GM18526 (cell line): ENCODE measurements around the gene SUMO3.

ENCODE experiments used
- POLR2A ChIP-seq: IDR thresholded peaks from 3 replicates; pipeline ENCODE4 v1.6.1; 2011; ENCODE audit not compliant: insufficient read length; ENCODE audit errors: extremely low read depth

The SUMO3 gene

GRCh38 chr21:44817914-44818639, at the start of gene SUMO3:
Gene SUMO3 (minus strand): TSS chr21:44818062. CDS start chr21:44817968, 94 bp downstream.
- peak; percentile 67 for TF ChIP-seq POLR2A

- TF ChIP-seq POLR2A: no peak
These were observed 49.6 kb upstream of the SUMO3 start for GRCh38 chr21:44867464-44867863.

- TF ChIP-seq POLR2A: no peak
These were observed 48.9 kb upstream of the SUMO3 start for GRCh38 chr21:44866780-44867179.

DNA sequence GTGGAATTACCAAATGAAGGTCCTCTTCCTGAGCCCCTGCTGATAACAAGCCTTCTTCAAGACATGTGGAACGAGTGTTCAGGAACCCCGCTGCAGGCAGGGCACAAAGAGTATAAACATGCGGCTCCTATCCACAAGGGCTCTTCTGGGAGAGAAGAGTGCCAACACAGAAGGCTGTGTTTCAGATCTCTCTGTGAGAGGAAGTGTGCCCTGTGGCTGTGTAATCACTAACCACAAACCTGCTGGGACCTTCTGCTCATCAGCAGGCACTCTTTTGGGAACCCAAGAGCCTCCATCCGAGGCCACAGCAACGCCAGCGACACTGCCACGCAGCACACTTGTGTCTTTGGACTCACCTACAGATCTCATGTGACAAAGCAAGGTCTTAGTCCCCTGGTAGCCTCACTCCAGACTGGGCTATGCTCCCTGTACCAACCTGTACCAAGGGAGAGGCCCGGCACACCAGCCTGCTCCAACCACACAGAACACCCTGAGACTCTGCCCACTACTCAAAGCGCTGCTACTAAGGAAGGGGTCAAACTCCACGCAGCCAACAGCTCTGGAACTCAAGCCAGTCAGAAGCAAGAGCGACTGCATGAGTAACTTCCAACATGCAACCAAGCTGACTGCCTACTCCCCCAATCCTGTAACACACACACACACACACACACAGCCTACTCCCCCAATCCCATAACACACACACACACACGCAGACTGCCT, 47.9 kb upstream of the SUMO3 start:
- no peak for TF ChIP-seq POLR2A

GRCh38 chr21:44862869-44863685, 45.2 kb upstream of the SUMO3 start:
- TF ChIP-seq POLR2A: no peak

DNA sequence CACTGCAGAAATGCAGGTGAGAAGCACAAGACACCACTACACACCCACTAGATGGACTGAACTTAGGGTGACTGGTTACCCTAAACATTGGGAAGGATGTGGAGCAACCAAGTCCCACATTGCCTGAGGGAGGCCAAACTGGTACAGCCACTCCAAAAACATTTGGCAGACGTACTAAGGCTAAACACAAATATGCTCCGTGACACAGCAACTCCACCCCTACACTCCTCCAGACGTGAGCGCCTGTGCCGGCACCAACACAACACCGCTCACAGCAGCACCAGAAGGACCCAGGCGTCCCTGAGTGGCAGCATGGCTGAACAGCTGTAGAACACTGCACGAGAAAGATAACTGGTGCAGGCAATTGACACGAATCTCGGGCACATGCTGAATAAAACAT, 40.9 kb upstream of the SUMO3 start:
- TF ChIP-seq POLR2A: no peak

DNA sequence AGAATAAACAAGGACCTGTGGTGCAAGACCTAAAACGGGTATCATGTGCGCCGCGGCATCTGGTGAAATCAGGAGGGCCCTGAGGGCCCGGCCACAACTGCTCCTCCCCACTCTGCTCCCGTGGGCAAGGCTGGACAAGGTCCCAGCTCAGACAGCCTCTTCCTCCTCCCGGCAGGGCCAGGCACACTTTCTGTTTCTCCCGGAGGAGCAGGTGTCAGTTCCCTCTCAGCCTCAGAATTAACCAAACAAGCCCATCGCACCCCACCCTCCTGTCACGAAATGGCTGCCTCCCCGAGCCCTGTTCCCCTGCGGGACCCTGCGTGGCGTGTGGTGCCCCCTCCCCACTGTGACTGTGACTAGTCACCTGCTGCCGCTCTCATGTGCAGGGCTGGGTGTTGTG, 40.4 kb upstream of the SUMO3 start:
- no peak for TF ChIP-seq POLR2A

GRCh38 chr21:44857127-44857892, 39.4 kb upstream of the SUMO3 start:
- no peak for TF ChIP-seq POLR2A

DNA sequence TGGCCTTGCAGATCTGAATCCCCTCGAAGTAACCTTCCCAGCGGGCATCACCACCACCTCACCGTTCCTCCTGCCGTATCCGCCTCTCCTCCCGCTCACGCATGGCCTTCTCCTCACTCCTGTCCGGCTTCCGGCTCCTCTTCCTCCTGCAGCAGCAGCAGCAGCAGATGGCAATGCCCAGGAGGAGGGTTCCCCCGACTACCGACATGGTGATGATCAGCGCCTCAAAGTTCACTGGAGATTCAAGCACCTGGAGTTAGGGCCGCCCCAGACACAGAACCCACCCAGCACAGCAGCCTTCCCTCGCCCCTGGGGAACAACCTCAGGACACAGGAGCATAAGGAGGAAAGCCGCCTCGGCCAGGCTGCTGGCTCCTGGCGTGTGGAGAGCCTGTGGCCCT, 38.3 kb upstream of the SUMO3 start:
- no peak for TF ChIP-seq POLR2A

DNA sequence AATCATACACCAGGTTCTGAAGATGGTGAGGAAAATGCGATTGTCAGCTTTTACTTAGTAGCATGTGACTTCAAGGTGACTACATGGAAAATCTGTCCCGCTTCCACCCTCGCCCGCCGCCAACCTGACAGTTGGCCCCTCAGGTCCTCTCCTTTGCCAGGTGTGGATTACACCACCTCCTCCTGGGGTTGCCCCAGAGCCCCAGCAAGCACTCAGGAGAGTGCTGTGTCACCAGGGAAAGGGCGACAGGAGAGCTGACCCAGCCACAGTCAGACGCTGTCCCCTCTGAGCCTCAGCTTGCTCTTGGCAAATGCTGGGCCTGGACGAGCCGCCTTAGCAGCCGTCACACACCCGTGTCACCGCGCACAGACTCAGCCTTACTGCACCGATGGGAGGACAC, 37.7 kb upstream of the SUMO3 start:
- no peak for TF ChIP-seq POLR2A

- no peak for TF ChIP-seq POLR2A
These were observed 37.0 kb upstream of the SUMO3 start for GRCh38 chr21:44854664-44855446.

GRCh38 chr21:44854391-44854663, 36.5 kb upstream of the SUMO3 start:
- no peak for TF ChIP-seq POLR2A

GRCh38 chr21:44853601-44854390, 35.9 kb upstream of the SUMO3 start:
- no peak for TF ChIP-seq POLR2A

DNA sequence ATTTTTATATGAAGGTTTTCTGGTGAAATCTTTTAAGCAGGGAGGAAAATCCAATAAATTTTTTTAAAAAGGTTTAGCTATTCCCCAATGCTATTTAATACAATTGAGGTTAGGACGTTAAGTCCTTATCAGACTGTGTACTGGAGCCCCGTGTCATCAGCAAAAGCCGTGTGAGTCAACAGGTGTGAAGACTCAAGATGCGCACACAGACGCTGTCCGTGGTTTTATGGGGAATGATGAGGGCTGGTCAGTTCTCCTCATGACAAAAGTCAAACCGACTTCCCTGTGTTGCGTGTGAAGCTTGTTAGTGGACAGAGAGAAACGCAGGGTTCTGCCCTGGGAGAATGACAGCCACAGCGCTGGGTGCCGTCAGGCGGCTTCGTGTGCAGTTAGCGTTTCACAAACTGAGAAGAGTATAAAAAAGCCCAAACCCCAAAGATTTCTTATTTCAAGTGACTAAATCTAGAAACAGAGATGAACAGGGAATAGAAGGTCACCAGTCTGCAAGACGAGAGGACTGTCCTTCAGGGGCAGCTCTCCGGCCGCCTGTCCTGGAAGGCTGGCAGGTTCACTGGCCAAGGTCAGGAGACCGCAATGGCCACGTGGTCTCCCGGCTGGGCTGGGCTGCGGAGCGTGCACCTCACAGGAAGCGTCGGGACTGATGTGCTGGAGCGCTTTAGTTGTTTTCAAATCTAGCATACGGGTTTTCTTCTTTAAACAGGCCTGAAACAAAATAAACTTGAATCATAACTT, 33.2 kb upstream of the SUMO3 start:
- TF ChIP-seq POLR2A: no peak
